K562 (cell line): ENCODE results near the gene MMP10. TPM values are rescaled to one million over a fixed set of nuclear protein-coding genes. Genes with fewer than 3 reads are reported as not detected.

ENCODE experiments used
- FOXA3 ChIP-seq, 2 experiments: fragments of 450-650 bp in 1 of 2; sonication (generic) in 1 of 2; formaldehyde crosslinking; IDR thresholded peaks in 1 of 2; conservative IDR thresholded peaks in 1 of 2; 2 replicates each; pipeline versions ENCODE4 v1.4.0 to v1.8.0; 2020 to 2022; ENCODE audit warnings: mild to moderate bottlenecking in 2 of 2, missing genetic modification reagents in 1 of 2
- MEIS2 ChIP-seq: fragments of 450-650 bp; IDR thresholded peaks from 2 replicates; pipeline ENCODE4 v1.6.1; 2014; ENCODE audit warnings: mild to moderate bottlenecking; ENCODE audit not compliant: partially characterized antibody
- NFYB ChIP-seq: IDR thresholded peaks from 2 replicates; pipeline ENCODE4 v1.6.1; 2011; ENCODE audit warnings: mild to moderate bottlenecking, moderate library complexity; ENCODE audit not compliant: insufficient read length; ENCODE audit errors: extremely low read depth
- SAFB2 ChIP-seq: fragments of 200-400 bp; formaldehyde crosslinking; IDR thresholded peaks from 2 replicates; pipeline ENCODE4 v1.6.1; 2018; ENCODE audit warnings: borderline replicate concordance, low read length, low read depth, moderate library complexity; ENCODE audit not compliant: severe bottlenecking
- SIN3A ChIP-seq, 2 experiments: fragments of 150-350 bp in 1 of 2; IDR thresholded peaks; 2 replicates each; pipeline ENCODE4 v1.6.1; 2011 to 2016; ENCODE audit warnings: borderline replicate concordance in 2 of 2, low read depth in 2 of 2, low read length in 2 of 2, mild to moderate bottlenecking in 2 of 2, moderate library complexity in 2 of 2; ENCODE audit not compliant: control insufficient read depth in 1 of 2
- TEAD4 ChIP-seq, 2 experiments: sonication (generic) in 1 of 2; formaldehyde crosslinking in 1 of 2; IDR thresholded peaks; 2 replicates each; pipeline versions ENCODE4 v1.6.1 to v1.8.0; 2012 to 2022; ENCODE audit warnings: borderline replicate concordance in 1 of 2, inconsistent platforms in 1 of 2, low read length in 1 of 2, mild to moderate bottlenecking in 1 of 2, missing genetic modification reagents in 1 of 2
- ZBTB17 ChIP-seq: fragments of 450-650 bp; formaldehyde crosslinking; IDR thresholded peaks from 2 replicates; pipeline ENCODE4 v1.4.0; 2020; ENCODE audit warnings: mild to moderate bottlenecking
- ZNF253 ChIP-seq: fragments of 250-450 bp; sonication (Bioruptor Pico); conservative IDR thresholded peaks from 2 replicates; pipeline ENCODE4 v1.6.1; 2021; ENCODE audit warnings: mild to moderate bottlenecking
- polyA plus RNA-seq, 8 experiments: library from polyadenylated mRNA; depleted of rRNA in 4 of 8; stranded (reverse) in 5 of 8; unstranded in 3 of 8; fragments of >200 nt; fragmentation: Nextera tagmentation in 2 of 8; fragmentation: Illumina TruSeq in 1 of 8; extraction: Ambion mirVana in 2 of 8; extraction: Trizol in 1 of 8; gene quantifications; 2 replicates each; pipeline versions ENCODE4 v1.2.1 to v1.2.3, GENCODE V29; 2011 to 2014; ENCODE audit warnings: inconsistent platforms in 1 of 8, missing spikeins in 1 of 8
- total RNA-seq, 7 experiments: library from RNA; depleted of rRNA in 6 of 7; stranded (reverse); fragments of >200 nt in 6 of 7; fragmentation: Illumina TruSeq in 2 of 7; extraction: Trizol in 2 of 7; gene quantifications; 2 replicates each; pipeline versions ENCODE4 v1.2.1 to v1.2.3, GENCODE V29; 2011 to 2021; ENCODE audit warnings: low replicate concordance in 1 of 7
- TF ChIP-seq, protein P1 (sequence below), 2 experiments: fragments of 450-650 bp; formaldehyde crosslinking in 1 of 2; IDR thresholded peaks; 2 replicates each; pipeline versions ENCODE4 v1.4.0 to v1.6.1; 2014 to 2020; ENCODE audit warnings: mild to moderate bottlenecking in 2 of 2, borderline replicate concordance in 1 of 2, low read depth in 1 of 2
- TF ChIP-seq, protein P2 (sequence below): fragments of 450-650 bp; formaldehyde crosslinking; IDR thresholded peaks from 2 replicates; pipeline ENCODE4 v1.4.0; 2020; ENCODE audit warnings: mild to moderate bottlenecking, moderate library complexity
- TF ChIP-seq, protein P3 (sequence below), 2 experiments: IDR thresholded peaks; 2 replicates each; pipeline ENCODE4 v1.6.1; 2012; ENCODE audit warnings: improper control_type of control experiment in 2 of 2, low read depth in 2 of 2, low read length in 2 of 2, borderline replicate concordance in 1 of 2
- TF ChIP-seq, protein P4 (sequence below): fragments of 450-650 bp; IDR thresholded peaks from 2 replicates; pipeline ENCODE4 v1.6.1; 2016

The MMP10 gene
- total and polyA plus RNA-seq, 9 of the 15 experiments (the other 6 are each of a cell fraction or from before 2014, with no cell fraction given): not detected

DNA sequence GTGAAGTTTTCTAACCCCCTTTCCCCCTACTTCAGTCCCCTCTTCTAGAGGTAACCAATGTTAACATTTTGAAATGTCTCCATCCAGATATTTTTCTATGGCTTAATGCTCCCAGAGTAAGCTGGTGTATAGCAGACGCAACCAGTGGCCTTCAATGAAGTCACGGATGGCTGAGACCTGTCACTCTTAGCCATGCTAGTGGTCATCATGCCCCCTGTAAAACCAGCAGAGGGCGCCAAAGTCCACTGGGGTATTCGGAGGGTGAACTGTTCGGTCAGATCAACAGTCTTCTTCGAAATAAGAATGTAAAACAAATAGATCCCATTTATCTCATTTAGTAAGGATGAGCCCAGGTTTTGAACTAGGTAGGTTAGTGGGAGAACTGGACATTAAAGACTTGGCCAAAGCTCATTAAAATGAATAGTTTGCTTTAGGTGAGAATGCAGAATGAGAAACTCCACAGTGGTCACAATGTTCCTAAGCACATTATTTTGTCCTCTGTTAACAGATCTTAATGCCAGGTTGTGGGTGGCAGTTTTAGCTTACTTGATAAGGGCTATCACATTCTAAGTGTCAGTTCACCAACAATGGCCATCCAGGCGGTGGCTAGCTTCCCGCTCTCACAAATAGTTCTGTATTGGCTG lies 47.1 kb downstream of the MMP10 start (continued):
- TF ChIP-seq, protein P1, sequence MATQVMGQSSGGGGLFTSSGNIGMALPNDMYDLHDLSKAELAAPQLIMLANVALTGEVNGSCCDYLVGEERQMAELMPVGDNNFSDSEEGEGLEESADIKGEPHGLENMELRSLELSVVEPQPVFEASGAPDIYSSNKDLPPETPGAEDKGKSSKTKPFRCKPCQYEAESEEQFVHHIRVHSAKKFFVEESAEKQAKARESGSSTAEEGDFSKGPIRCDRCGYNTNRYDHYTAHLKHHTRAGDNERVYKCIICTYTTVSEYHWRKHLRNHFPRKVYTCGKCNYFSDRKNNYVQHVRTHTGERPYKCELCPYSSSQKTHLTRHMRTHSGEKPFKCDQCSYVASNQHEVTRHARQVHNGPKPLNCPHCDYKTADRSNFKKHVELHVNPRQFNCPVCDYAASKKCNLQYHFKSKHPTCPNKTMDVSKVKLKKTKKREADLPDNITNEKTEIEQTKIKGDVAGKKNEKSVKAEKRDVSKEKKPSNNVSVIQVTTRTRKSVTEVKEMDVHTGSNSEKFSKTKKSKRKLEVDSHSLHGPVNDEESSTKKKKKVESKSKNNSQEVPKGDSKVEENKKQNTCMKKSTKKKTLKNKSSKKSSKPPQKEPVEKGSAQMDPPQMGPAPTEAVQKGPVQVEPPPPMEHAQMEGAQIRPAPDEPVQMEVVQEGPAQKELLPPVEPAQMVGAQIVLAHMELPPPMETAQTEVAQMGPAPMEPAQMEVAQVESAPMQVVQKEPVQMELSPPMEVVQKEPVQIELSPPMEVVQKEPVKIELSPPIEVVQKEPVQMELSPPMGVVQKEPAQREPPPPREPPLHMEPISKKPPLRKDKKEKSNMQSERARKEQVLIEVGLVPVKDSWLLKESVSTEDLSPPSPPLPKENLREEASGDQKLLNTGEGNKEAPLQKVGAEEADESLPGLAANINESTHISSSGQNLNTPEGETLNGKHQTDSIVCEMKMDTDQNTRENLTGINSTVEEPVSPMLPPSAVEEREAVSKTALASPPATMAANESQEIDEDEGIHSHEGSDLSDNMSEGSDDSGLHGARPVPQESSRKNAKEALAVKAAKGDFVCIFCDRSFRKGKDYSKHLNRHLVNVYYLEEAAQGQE (IDR thresholded peaks at IDR 0.05; ENCODE audit: borderline replicate concordance): peak; percentile 62; the same call in 1 of the 2 replicates
- TF ChIP-seq, protein P1 (CRISPR knock-in tag; IDR thresholded peaks at IDR 0.05; ENCODE audit: low read depth): no peak
- TF ChIP-seq, protein P2, sequence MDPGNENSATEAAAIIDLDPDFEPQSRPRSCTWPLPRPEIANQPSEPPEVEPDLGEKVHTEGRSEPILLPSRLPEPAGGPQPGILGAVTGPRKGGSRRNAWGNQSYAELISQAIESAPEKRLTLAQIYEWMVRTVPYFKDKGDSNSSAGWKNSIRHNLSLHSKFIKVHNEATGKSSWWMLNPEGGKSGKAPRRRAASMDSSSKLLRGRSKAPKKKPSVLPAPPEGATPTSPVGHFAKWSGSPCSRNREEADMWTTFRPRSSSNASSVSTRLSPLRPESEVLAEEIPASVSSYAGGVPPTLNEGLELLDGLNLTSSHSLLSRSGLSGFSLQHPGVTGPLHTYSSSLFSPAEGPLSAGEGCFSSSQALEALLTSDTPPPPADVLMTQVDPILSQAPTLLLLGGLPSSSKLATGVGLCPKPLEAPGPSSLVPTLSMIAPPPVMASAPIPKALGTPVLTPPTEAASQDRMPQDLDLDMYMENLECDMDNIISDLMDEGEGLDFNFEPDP (CRISPR knock-in tag): no peak
- no peak for TF ChIP-seq SAFB2
- no peak for TF ChIP-seq ZNF253
- TF ChIP-seq, protein P3, sequence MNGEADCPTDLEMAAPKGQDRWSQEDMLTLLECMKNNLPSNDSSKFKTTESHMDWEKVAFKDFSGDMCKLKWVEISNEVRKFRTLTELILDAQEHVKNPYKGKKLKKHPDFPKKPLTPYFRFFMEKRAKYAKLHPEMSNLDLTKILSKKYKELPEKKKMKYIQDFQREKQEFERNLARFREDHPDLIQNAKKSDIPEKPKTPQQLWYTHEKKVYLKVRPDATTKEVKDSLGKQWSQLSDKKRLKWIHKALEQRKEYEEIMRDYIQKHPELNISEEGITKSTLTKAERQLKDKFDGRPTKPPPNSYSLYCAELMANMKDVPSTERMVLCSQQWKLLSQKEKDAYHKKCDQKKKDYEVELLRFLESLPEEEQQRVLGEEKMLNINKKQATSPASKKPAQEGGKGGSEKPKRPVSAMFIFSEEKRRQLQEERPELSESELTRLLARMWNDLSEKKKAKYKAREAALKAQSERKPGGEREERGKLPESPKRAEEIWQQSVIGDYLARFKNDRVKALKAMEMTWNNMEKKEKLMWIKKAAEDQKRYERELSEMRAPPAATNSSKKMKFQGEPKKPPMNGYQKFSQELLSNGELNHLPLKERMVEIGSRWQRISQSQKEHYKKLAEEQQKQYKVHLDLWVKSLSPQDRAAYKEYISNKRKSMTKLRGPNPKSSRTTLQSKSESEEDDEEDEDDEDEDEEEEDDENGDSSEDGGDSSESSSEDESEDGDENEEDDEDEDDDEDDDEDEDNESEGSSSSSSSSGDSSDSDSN (IDR thresholded peaks at IDR 0.05; ENCODE audit: borderline replicate concordance in 1 of 2, low read depth in 2 of 2, low read length in 2 of 2): no peak
- TF ChIP-seq SIN3A (IDR thresholded peaks at IDR 0.05; ENCODE audit: borderline replicate concordance in 2 of 2, control insufficient read depth in 1 of 2, low read depth in 2 of 2, low read length in 2 of 2): no peak
- TF ChIP-seq, protein P4, sequence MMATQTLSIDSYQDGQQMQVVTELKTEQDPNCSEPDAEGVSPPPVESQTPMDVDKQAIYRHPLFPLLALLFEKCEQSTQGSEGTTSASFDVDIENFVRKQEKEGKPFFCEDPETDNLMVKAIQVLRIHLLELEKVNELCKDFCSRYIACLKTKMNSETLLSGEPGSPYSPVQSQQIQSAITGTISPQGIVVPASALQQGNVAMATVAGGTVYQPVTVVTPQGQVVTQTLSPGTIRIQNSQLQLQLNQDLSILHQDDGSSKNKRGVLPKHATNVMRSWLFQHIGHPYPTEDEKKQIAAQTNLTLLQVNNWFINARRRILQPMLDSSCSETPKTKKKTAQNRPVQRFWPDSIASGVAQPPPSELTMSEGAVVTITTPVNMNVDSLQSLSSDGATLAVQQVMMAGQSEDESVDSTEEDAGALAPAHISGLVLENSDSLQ: peak; percentile 89
- TF ChIP-seq ZBTB17 (CRISPR knock-in tag): no peak
- no peak for TF ChIP-seq FOXA3 (CRISPR knock-in tag; conservative IDR thresholded peaks at IDR 0.05 in 1 of 2, IDR thresholded peaks at IDR 0.05 in 1 of 2)
- no peak for TF ChIP-seq NFYB
- no peak for TF ChIP-seq TEAD4 (IDR thresholded peaks at IDR 0.05; ENCODE audit: low read length)
- TF ChIP-seq TEAD4 (CRISPR knock-in tag; IDR thresholded peaks at IDR 0.05; ENCODE audit: borderline replicate concordance): no peak
- TF ChIP-seq MEIS2: peak; percentile 71
